Activated CD4-positive, alpha-beta T cell treated with anti-CD3 and anti-CD28 coated beads, Interleukin-2, Interleukin-4, amounts not matched to agents 100 ng/mL and 50 ng/mL, durations not matched to agents 16 hours and 8 hours (primary cell): ENCODE results near the gene POPDC2.
"Not testable (repeated sequence)": the region's sequence is repeated elsewhere in the genome, so short reads cannot be mapped to it uniquely, and the experiment has no call there.

Source experiments
- DNase-seq: peaks from one replicate; pipeline ENCODE4 v3.0.0-alpha.2; 2020; ENCODE audit warnings: low spot score

Gene POPDC2

GRCh38 chr3:119613201-119613600 lies 47.2 kb downstream of the POPDC2 start:
- no peak for DNase-seq

- no peak for DNase-seq
Observed at GRCh38 chr3:119611664-119612063, 48.7 kb downstream of the POPDC2 start.

- no peak for DNase-seq
Observed at GRCh38 chr3:119609301-119609700, 51.1 kb downstream of the POPDC2 start.

GRCh38 chr3:119608405-119609000 lies 51.9 kb downstream of the POPDC2 start:
- DNase-seq: no peak

GRCh38 chr3:119604878-119605277 lies 55.5 kb downstream of the POPDC2 start:
- DNase-seq: no peak

GRCh38 chr3:119602676-119603075 lies 57.7 kb downstream of the POPDC2 start:
- no peak for DNase-seq

GRCh38 chr3:119601154-119601553 lies 59.2 kb downstream of the POPDC2 start:
- no peak for DNase-seq

- DNase-seq: no peak
Observed at GRCh38 chr3:119600732-119601131, 59.7 kb downstream of the POPDC2 start.

- no peak for DNase-seq
Observed at GRCh38 chr3:119599558-119600174, 60.7 kb downstream of the POPDC2 start.

GRCh38 chr3:119598410-119599098 lies 61.8 kb downstream of the POPDC2 start:
- DNase-seq: no peak

- no peak for DNase-seq
Observed at GRCh38 chr3:119597548-119598288, 62.7 kb downstream of the POPDC2 start, which contains the start of gene PLA1A. Gene PLA1A, plus strand, starts transcription at chr3:119597885. Its CDS starts 29 bp downstream, at chr3:119597914.

GRCh38 chr3:119596398-119596797 lies 64.0 kb downstream of the POPDC2 start:
- no peak for DNase-seq

GRCh38 chr3:119595639-119596334 lies 64.6 kb downstream of the POPDC2 start:
- DNase-seq: no peak

- not testable (repeated sequence) for DNase-seq
Observed at GRCh38 chr3:119594929-119595328, 65.5 kb downstream of the POPDC2 start.

GRCh38 chr3:119594066-119594465 lies 66.3 kb downstream of the POPDC2 start:
- no peak for DNase-seq

GRCh38 chr3:119592861-119593260 lies 67.5 kb downstream of the POPDC2 start:
- no peak for DNase-seq
